Activated CD8-positive, alpha-beta T cell treated with anti-CD3 and anti-CD28 coated beads for 36 hours (primary cell): ENCODE measurements around the gene ATP9B. TPM values are rescaled to one million over a fixed set of nuclear protein-coding genes. Genes with fewer than 3 reads are reported as not detected.

Source experiments
- ATAC-seq: fragments of 200-7000 bp; cut with Tn5 transposase; one replicate; pipeline ENCODE4 v1.10.0; 2021; ENCODE audit warnings: mild to moderate bottlenecking, moderate library complexity
- CTCF ChIA-PET: fragments of 350-600 bp; sonication (Branson Sonifier 250); formaldehyde crosslinking; loops from one replicate; lab custom pipeline; 2021; ENCODE audit warnings: antibody characterized with exemption; lab: Charles Lee
- POLR2A ChIA-PET: fragments of 350-600 bp; sonication (Branson Sonifier 250); formaldehyde crosslinking; loops from one replicate; lab custom pipeline; 2021; ENCODE audit warnings: antibody characterized with exemption; lab: Charles Lee
- DNase-seq: peaks from one replicate; pipeline ENCODE4 v3.0.0-alpha.2; 2020
- H3K27ac Mint-ChIP-seq: one replicate; pipeline ENCODE4 v1.8.0; 2021; ENCODE audit warnings: mild to moderate bottlenecking, mixed read lengths
- H3K27me3 Mint-ChIP-seq: one replicate; pipeline ENCODE4 v1.8.0; 2021; ENCODE audit warnings: mixed read lengths
- H3K36me3 Mint-ChIP-seq: one replicate; pipeline ENCODE4 v1.8.0; 2021; ENCODE audit warnings: low read depth, mixed read lengths
- H3K4me1 Mint-ChIP-seq: one replicate; pipeline ENCODE4 v1.8.0; 2021; ENCODE audit warnings: low read depth, mixed read lengths
- H3K4me3 Mint-ChIP-seq: one replicate; pipeline ENCODE4 v1.8.0; 2021; ENCODE audit warnings: mild to moderate bottlenecking, moderate library complexity, mixed read lengths
- H3K9me3 Mint-ChIP-seq: one replicate; pipeline ENCODE4 v1.8.0; 2021; ENCODE audit warnings: mixed read lengths
- CTCF ChIP-seq: fragments of 200-600 bp; IDR thresholded peaks from one replicate; pipeline ENCODE4 v1.8.0; 2022; ENCODE audit warnings: antibody characterized with exemption, mild to moderate bottlenecking
- intact Hi-C: fragments of 100-400 bp; cut with micrococcal nuclease; formaldehyde crosslinking; loops from one replicate; pipeline ENCODE4 v1.10.0; 2022
- total RNA-seq, 2 experiments: library from RNA; stranded (reverse); gene quantifications; one replicate each; pipeline ENCODE4 v1.2.3, GENCODE V29; 2021

ATP9B gene
- total RNA-seq, 2 experiments from 2014 or later = 18.9 to 21.1 TPM

DNA sequence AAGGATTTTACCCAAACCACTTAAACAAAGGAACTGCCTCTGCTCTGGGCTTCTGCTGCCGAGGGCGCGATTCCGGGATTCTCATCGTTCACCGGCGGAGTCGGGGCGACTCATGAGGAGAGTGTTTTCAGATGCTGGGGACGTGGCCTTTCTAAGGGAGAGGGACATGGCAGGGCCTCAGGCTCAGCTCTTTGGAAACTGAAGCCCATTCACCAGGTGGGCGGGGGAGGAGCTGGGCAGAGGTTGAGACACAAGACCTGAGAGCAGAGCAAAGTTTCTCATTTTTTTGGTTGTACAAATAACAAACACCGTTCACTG lies 356.3 kb downstream of the ATP9B start:
- no peak for TF ChIP-seq CTCF
- Mint-ChIP-seq H3K36me3 (peaks cover 38% of the 10 kb centered on the region), H3K4me3 (no peak overlapping the region), H3K4me1 (peaks cover 26% of the 10 kb centered on the region), H3K27ac (no peak overlapping the region), H3K27me3 (no peaks in the 10 kb centered on the region), H3K9me3 (no peaks in the 10 kb centered on the region)
- no peak for DNase-seq
- ChIA-PET POLR2A (interaction anchor here (0.6 to 1.1 kb wide), 3 partner anchors 11 to 65 kb away, joined by 3 read pairs; no protein-coding TSS in a partner anchor), CTCF (no interaction called here)
- intact Hi-C loops = no loop called here
- ATAC-seq = no peak

- peaks cover 38% of the 10 kb centered on the region for H3K36me3 Mint-ChIP-seq
- H3K4me1 Mint-ChIP-seq = peaks cover 25% of the 10 kb centered on the region
- H3K9me3 Mint-ChIP-seq = no peaks in the 10 kb centered on the region
- no peaks in the 10 kb centered on the region for H3K27me3 Mint-ChIP-seq
- ATAC-seq = no peak
- POLR2A ChIA-PET = interaction anchor here (0.5 to 1.1 kb wide), 4 partner anchors 12 to 97 kb away, joined by 3 read pairs; no protein-coding TSS in a partner anchor
- DNase-seq = no peak
- H3K27ac Mint-ChIP-seq = no peak overlapping the region
- CTCF ChIA-PET = interaction anchor here (0.7 to 1.1 kb wide), 3 partner anchors 46 to 86 kb away, joined by 3 to 5 read pairs (median 4); no protein-coding TSS in a partner anchor
- intact Hi-C loops = no loop called here
- no peak overlapping the region for H3K4me3 Mint-ChIP-seq
- TF ChIP-seq CTCF = no peak
Observed at GRCh38 chr18:79426376-79427300, 357.4 kb downstream of the ATP9B start.

DNA sequence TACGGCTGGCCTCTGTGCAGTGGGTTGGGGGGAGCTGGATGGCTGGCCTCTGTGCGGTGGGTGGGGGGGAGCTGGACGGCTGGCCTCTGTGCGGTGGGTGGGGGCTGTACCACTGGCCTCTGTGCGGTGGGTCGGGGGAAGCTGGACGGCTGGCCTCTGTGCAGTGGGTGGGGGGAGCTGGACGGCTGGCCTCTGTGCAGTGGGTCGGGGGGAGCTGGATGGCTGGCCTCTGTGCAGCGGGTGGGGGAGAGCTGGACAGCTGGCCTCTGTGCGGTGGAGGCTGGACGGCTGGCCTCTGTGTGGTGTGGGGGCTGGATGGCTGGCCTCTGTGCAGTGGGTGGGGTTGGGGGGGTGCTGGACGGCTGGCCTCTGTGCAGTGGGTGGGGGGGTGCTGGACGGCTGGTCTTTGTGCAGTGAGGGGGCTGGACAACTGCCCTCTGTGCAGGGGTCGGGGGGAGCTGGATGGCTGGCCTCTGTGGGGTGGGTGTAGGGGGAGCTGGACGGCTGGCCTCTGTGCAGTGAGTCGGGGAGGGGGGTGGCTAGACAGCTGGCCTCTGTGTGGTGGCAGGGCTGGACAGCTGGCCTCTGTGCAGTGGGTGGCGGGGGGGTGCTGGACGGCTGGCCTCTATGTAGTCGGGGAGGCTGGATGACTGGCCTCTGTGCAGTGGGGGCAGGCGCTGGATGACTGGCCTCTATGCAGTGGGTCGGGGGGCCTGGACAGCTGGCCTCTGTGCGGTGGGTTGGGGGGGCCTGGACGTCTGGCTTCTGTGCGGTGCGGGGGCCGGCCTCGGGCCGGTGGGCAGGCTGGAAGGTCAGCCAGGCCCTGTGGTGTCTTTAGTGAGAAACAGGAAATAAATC lies 358.4 kb downstream of the ATP9B start:
- POLR2A ChIA-PET = no interaction called here

More for the DNA sequence above, 358.4 kb downstream of the ATP9B start:
- Mint-ChIP-seq H3K36me3 (peaks cover 34% of the 10 kb centered on the region), H3K9me3 (no peaks in the 10 kb centered on the region), H3K4me3 (no peak overlapping the region), H3K27me3 (no peaks in the 10 kb centered on the region), H3K27ac (no peak overlapping the region), H3K4me1 (peaks cover 20% of the 10 kb centered on the region)
- DNase-seq (no peak), ATAC-seq (no peak)
- no peak for TF ChIP-seq CTCF
- CTCF ChIA-PET = interaction anchor here (1.1 kb wide), 1 partner anchor 48 kb away, joined by 4 read pairs; no protein-coding TSS in a partner anchor
- intact Hi-C loops = no loop called here

Other genes starting within 250 kb of the ATP9B start
- gene SALL3, start 89.6 kb upstream of the ATP9B start, total RNA-seq = not detected